DMS153 (cell line): Measurements from ENCODE around the gene RASGRF1.
A peak's percentile ranks its signal among the peaks of the same experiment; 100 is the strongest.

ENCODE experiments used
- DNase-seq: peaks from one replicate; lab custom pipeline; 2025; lab: John Stamatoyannopoulos, UW

The RASGRF1 gene

DNA sequence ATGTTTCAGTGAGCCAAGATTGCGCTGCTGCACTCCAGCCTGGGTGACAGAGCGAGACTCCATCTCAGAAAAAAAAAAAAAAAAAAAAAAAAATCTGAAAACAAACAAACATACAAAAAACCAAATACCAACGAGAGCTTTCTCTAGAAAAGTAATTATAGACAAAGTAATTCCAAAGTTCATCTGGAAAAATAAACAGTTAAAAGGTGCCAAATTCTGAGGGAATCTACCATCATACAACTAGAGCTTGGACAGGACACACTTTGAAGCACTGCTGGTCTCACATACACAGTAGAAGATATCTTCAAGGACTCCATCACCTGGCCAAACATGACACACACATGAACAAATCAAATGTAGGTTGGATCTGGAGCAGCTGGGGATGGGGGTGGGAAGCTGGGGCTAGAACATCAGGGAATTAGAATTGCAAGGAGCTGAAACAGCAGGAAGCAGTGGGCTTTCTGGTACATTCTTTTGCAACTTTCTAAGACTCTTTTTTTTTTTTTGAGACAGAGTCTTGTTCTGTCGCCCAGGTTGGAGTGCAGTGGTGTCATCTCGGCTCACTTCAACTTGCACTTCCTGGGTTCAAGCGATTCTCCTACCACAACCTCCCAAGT, 104.6 kb downstream of the RASGRF1 start:
- no peak for DNase-seq

DNA sequence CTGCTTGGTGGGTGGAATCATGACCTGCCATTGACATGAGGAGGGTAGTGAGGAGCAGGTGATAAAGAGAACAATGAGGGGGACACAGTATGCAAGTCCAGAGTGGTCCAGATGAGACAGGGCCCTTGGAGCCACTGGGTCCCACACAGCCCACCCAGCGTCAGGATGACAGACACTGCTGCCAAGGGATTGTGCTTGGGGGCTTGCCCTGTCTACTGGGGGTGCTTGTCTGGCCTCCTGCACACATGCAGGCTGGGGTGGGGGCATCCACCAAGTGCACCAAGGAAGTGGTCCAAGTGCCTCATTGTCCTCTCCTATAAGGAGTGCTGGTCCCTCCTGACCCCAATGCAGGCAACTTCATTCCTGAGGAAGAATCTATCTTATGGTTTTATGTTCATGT, 106.5 kb downstream of the RASGRF1 start:
- DNase-seq = no peak

DNA sequence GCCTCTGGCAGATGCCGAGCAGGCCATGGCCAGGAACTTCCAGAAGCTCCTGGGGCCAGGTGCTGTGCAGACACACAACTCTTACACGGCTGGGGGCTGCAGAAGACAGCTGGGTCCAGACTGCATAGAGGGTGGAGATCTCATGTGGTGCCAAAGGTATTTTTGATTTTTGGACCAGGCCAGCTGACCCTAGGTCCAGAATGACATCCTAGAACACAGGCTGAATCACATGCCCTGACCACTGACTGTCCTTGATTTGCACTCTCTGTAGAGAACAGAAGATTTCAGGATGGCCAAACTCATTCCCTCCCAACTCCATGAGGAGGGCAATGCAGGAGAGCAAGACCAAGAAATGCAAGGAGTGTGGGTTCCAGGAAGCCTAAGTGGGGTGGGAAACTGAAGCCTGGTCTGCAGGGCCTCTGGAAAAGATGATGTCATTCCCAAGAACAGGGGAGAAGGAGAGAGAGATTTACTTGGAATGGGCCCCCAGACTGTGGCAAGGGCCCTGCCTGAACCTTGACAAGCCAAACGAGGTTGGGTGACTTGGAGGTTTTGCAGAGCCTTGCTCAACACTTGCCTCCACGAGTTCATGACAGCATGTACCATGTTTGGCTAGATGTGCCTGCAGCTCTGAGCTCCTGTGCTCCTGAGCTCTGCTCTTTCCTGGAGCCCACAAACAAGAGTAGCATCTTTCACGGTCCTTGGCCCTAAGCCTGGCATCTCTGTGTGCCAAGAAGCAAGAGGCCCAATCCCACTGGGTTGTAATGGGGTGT, 107.2 kb downstream of the RASGRF1 start:
- DNase-seq = no peak

DNA sequence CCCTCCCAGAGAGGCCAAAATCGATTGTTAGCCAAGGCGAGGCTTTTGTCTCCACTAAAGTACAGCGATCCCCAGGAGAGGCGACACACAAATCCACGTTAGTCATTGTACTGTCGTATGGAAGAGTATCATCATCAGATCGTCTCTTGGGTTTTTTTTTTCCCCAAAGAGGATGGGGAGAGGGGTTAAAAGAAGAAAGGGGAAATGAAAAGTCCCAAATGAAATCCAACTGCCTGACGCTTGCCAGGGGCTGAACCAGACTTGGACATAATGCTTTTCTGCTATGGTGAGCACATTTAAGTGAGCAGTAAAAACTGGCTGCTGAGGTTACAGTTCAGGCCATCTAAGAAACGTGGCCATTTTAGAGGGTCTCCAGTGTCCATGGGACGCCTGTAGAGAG, 107.8 kb downstream of the RASGRF1 start:
- DNase-seq = no peak

DNA sequence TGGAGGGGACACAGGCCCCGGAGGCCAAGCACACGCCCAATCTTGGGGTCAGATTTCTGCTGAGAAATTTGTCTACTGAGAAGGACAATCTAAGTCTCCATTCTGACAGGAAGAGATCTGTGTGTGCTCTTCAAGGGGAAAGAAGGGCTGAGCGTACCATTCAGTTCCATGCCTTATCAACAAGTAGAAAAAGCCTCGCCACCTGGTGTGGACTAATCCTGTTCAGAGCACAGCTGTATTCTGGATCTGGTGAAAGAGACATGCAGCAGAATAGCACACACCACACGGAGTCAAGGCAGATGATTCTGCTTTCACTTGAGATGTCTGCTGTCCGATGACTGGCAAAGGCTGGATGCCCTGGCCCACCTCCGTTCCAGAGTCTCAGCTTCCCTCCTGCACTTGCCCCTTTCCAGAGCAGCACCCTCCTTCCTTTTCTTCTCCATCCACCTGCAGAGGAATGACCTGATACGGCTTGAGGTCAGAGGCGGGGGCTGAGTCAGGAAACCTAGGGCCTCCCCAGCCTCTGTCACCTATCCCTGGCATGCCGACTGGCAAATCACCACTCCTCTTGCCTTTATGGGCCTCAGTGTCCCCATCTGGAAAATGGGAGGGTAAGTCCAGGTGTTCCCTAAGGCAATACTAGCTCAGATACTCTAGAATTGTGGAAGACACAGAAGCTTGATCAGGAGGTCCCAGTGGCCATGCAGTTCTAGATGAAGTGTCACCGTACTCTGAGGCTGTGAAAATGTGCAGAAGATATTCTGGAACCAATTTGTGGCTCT, 108.9 kb downstream of the RASGRF1 start:
- no peak for DNase-seq

DNA sequence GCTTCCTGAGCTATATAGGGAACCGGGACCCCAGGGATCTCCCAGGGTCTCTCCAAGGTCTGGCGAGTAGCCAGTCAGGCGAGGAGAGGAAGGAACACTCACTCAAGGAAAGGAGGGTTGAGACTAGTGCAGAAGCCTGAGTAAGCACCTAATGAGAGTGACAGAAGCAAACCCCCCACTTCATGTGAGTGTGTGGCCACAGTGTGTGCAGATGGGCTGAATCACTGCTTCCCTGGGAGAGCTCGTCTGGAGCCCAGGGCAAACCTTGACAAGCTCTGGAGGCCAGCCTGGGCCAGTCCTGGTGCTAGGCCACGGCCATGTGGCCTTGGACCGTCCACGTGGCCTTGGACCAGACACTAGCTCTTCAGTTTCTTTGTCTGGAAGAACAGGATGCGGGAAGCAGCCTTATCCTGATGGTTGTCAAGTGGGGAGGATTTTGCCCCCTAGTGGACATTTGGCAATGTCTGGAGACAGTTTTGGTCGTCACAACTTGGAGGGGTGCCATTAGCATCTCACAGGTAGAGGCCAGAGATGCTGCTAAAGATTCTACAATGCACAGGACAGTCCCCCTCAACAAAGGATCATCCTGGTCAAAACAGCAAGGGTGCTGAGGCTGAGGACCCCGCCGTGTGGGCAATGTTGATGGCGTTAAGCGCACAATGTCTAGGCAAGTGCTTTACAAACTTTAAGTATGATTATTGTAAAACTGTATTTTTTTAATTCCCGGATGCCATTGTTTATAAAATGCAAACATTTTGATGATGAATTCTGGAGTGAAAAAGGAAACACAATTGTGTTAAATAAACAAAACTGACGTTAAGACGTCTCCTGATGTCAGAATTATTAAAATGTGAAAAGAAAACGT, 110.9 kb downstream of the RASGRF1 start:
- DNase-seq = peak; percentile 46

DNA sequence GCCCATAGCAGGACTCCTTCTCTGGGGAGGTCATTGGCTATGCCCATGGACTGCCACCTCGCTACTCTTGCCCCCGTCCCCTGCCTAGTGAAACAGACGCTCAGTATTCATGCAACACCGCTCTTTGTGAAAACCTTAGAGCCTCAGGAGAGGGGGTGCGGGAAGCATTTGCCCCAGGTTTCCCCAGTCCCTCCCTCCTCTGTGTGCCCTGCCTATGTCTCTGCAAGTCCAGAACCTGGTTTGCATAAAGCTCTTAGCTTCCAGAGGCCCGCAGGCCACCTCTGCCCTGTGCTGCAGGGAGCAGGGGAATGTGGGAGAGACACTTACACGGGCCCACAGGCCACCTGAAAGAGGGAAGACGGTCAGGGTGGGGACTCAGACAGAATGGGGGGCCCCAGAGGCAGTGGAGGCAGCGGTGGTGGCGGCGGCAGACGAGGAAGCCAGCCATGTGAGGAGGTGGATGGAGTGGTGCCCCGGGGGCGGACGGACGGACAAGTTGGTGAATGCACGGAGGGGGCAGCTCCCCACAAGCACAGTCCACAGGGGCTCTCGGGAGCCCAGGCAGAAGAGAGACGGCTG, 111.9 kb downstream of the RASGRF1 start:
- DNase-seq = no peak

DNA sequence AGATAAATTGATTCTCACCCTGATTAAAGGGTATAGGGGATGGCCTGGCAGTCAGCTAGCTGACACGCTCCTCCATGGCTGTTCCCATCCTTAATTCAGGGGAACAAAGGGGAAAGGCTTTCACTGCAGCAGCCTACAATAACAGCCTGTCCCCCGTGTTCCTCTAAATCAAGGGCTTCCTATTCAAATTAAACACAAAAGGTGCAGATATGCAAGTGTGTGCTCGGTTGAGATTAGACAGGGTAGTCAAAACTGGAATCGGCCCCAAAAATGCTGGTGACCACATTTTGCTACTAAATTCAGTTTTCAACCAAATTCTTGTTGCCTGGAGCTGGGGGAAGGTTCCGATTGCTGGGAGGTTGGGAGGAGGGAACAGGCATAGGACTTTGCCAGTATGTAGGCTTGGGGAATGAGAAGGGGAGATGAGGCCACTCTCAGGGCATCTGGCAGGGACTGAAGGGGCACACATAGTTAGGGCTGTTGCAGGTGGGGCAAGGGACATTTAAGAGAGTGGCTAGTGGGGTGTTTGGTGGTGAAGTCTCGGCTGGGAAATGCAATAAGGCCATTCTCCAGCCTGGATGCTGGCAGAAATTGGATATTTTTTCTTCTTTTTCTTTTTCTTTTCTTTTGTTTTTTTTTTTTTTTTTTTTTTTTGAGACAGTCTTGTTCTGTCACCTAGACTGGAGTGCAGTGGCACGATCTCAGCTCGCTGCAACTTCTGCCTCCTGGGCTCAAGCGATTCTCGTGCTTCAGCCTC, 112.8 kb downstream of the RASGRF1 start:
- DNase-seq = no peak

DNA sequence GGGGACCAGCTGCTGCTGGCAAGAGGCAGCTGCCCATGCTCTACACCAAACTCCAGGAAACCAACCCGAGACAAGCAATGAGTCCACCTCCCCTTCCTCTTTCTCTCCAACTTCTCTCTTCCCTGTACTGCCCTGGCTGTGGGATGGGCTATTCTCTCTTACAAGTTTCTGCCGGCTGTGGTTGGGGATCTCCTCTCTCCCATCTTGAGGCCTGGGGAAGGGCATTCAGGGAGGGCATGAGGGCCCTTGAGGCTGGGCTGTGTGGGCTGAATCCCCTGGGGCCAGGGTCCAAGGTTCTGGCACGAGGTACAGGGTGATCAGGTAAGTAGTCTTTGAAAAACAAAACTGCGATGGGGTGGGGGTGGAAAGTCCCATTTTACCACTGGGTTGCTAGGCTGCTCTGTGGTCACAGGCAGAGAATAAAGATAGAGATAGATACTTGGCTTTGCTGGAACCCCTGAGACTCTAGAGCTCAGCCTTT, 113.4 kb downstream of the RASGRF1 start:
- DNase-seq = no peak

DNA sequence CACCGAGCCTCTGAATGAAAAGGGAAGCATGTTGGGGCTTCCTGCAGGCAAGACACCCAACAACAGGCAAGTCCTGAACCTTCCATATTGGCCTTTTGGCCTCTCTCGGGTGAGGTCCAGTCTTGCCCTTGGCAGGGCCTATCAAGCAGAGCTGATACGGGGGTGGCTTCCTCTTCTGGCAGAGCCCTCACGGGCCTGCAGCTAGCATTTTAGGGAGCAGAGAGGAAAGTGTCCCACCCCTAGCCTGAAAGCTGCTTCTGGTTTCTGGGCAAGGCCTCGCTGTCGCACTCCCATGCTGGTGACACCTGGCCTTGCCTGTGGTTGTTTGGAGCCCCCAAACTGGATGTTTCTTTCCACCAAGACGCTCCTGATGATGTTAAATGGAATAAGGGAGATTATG, 113.9 kb downstream of the RASGRF1 start:
- no peak for DNase-seq

DNA sequence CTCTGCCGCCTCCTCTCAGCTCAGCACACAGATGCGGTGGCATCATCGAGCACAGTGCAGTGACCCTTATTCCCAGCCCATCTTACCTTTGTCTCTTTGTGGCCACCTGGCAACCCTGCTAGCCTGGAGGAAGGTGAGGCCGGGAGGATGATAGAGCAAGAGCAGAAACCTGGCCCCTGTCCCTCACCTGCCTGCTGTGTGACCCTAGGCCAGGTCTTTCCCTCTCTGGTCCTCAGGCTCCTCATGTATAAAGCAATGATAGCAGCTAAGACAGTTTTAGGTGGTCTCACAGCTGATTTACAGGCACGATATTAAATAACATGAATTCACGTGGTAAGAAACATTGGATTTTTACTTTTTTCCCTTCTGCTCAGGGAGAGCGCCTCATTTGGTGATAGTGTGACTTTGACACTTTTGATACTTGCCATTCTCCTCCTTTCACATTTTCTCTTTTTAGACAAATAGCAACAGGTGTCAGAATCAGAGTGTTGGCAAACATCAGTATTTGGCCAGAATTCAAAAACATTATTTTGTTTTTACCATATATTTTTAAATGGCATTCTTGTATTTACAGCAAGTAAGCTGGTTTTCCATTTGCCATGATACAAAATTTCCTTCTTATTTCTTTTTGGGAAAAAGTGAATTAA, 116.2 kb downstream of the RASGRF1 start:
- DNase-seq = no peak

DNA sequence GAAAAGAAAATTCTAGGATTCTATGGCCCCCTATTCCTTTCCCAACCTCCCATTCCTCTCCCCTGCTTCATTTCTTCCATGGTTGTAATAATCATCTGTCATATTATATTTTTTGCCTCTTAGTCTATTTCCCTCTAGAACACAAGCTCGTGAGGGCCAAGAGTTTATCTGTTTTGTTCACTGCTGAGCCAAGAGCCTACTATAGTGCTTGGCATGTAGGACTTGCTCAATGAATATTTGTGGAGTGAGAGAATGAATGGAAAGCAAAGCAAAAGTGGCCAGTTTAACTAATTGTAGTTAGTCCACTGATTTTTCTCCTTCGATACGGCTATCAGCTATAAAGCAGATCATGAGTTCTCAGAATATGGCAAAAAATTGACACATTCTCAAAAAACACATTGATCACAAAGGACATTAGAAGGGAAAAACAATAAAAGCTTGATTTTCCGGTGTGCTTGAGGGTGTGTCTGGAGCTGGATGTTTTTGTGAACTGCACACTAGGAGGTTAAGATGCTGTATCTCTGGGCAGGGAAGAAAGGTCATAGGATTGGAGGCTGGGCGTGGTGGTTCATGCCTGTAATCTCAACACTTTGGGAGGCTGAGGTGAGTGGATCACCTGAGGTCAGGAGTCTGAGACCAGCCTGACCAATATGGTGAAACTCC, 120.8 kb downstream of the RASGRF1 start:
- no peak for DNase-seq

DNA sequence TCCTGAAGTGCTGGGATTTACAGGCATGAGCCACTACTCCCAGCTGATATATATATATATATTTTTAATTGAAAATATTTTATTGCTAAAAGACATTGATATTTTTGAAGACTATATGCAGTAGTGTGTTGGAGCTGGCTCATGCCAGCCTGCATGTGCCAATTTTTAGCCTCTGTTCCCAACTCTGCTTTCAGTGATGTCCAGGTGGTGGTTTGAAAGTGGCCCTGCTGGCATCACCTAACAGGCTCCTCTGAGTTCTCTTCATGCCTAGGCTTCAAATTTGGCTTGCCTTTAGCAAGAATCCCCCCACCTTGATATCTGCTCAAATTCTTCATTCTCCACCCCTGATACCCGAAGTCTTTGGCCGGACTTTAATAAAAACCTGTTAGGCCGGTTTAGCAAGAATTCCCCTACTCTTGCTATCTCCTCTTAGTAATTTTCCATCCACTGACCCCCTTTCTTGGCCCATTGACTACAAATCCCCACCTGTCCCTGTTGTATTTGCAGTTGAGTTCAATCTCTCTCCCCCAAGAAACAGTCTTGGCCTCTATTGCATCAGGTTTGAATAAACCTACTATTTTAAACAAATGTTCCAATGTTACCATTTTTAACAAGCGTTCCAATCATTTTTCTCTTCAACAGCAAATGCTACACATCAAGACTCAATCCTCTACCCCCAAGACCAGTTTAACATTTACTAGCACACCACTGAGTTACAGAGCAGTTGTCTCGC, 121.9 kb downstream of the RASGRF1 start:
- no peak for DNase-seq

DNA sequence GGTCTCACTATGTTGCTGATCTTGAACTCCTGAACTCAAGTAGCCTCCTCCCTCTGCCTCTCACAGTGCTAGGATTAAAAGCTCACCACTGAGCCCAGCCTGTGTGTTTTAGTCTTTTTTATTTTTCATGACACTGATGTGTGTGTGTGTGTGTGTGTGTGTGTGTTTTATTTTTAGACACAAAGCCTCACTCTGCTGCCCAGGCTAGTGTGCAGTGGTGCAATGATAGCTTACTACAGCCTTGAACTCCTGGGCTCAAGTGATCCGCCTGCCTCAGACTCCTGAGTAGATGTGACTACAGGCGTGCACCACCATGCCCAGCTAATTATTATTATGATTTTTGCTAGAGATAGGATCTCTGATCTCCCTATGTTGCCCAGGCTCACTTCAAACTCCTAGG, 122.5 kb downstream of the RASGRF1 start:
- DNase-seq = no peak

DNA sequence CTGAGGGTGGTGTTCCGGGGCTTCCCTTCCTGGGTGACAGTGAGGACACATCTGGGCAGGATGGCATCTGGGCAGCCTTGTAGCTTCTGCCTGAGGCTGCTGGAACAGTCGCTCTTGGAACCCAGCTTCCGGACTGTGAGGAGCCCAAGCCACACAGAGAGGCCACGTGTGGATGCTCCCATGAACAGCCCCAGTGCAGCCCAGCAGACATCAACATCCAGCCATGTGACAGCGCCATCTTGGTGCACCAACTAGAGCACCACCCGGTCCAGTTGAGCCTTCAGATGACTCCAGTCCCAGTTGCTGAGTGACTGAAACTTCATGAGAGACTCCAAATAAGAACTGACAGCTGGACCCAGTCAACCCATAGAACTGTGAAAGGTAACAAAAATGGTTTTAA, 130.3 kb downstream of the RASGRF1 start:
- DNase-seq = no peak

DNA sequence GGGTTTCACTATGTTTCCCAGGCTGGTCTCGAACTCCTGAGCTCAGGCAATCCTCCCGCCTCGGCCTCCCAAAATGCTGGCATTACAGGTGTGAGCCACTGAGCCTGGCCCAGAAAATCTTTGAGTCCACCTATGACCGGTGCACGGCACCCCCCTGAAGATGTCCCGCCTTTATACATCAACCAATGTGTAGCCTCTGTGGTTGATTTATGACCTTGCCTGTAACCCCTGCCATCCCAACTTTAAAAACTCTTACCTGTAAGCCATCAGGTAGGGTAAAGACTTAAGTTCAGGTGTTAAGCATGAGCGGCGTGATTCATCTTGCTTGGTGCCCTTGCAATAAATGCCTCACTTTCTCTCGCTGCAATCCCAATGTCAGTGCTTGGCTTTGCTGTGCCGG, 131.2 kb downstream of the RASGRF1 start:
- no peak for DNase-seq

DNA sequence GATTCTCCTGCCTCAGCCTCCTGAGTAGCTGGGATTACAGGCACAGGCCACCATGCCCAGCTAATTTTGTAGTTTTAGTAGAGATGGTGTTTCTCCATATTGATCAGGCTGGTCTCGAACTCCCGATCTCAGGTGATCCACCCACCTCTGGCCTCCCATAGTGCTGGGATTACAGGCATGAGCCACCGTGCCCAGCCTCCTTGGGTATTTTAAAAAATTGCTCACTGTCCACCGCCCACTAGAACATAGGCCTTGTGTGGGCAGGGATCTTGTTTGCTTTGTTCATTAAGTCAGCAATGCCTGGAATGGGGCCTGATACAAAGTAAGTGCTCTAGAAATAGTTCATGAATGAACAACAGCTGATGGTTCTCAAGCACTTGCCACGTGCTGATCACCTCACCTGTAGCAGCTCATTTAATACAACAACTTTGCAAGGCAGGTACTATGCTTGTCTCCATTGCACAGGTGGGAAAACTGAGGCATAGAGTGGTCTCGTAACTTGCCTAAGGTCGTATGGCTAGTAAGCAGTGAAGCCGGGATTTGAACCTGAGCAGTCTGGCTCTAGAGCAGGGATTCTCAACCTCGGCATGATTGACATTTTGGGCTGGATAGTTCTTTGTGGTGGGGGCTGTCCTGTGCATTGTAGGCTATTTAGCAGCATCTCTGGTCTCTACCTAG, 133.0 kb downstream of the RASGRF1 start:
- no peak for DNase-seq

DNA sequence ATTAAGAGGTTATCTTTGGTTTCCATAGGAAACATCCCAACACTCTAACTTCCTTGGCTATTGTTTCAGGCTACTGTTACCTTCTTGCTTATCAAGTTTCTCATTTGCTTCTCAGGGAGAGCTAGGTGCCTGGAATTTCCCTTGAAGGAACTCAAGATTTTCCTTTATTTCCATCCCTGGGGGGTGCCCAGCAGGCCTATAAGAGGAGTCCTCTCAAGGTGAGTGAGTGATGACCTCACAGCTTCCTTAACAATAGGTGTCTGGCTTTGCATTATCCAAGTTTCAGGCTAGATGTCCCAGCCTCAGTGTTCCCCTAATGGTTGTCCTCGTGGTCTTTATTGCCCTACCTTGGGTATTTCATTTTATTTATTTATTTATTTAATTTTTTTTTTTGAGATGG, 133.6 kb downstream of the RASGRF1 start:
- no peak for DNase-seq

DNA sequence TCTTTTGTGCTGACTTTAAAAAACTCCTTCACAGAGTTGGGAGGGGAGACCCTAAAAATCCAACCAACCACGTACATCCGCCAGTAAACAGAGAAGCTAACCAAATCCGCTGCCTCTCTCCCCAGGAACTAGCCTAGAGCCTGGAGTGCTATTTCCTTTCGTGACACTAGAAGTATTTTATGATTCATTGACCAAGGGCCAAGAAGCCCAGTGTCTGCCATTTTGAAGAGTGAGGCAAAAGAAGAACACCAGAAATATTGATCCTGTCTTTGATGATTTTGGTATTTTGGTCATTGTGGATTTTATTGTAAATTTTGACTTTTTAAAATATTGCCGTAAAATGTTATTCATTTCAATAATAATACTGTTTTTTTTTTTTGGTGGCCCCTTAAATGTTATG, 135.2 kb downstream of the RASGRF1 start:
- DNase-seq = no peak
